Duodenal mucosa (tissue), 2 donors: ENCODE measurements around the gene C12orf50.
A peak's percentile ranks its signal among the peaks of the same experiment; 100 is the strongest.
"Not testable (repeated sequence)": the region's sequence is repeated elsewhere in the genome, so short reads cannot be mapped to it uniquely, and the experiment has no call there.

ENCODE experiments used
- H3K27ac ChIP-seq: one replicate; pipeline ENCODE4 v1.7.0; 2013; ENCODE audit warnings: low read depth, low read length
- H3K27me3 ChIP-seq, 2 donors: one replicate each; pipeline ENCODE4 v1.7.0; 2013; ENCODE audit warnings: low read length in 2 of 2, control low read depth in 1 of 2; ENCODE audit not compliant: insufficient read depth in 2 of 2, control insufficient read depth in 1 of 2
- H3K36me3 ChIP-seq, 2 donors: one replicate each; pipeline ENCODE4 v1.7.0; 2013; ENCODE audit warnings: low read length in 2 of 2, control low read depth in 1 of 2; ENCODE audit not compliant: insufficient read depth in 2 of 2, control insufficient read depth in 1 of 2
- H3K4me1 ChIP-seq, 2 donors: one replicate each; pipeline ENCODE4 v1.7.0; 2013; ENCODE audit warnings: low read length in 2 of 2, control low read depth in 1 of 2; ENCODE audit not compliant: insufficient read depth in 2 of 2, control insufficient read depth in 1 of 2
- H3K4me3 ChIP-seq, 2 donors: one replicate each; pipeline ENCODE4 v1.7.0; 2013; ENCODE audit warnings: low read length in 2 of 2, low read depth in 1 of 2
- H3K9ac ChIP-seq, 2 donors: one replicate each; pipeline ENCODE4 v1.7.0; 2013; ENCODE audit warnings: low read length in 2 of 2, low read depth in 1 of 2
- H3K9me3 ChIP-seq, 2 donors: one replicate each; pipeline ENCODE4 v1.7.0; 2013; ENCODE audit warnings: low read length in 2 of 2, control low read depth in 1 of 2; ENCODE audit not compliant: control insufficient read depth in 1 of 2

The C12orf50 gene

GRCh38 chr12:88036353-88036965 is 7.3 kb upstream of the C12orf50 start:
- H3K9me3 ChIP-seq, result no peaks in the 10 kb centered on the region
- no peak overlapping the region for H3K27ac ChIP-seq
- peak overlapping the region in 1 of 2 donors; percentile 90 for H3K9ac ChIP-seq
- peak overlapping the region; percentile 70 to 98 for H3K4me3 ChIP-seq
- no peaks in the 10 kb centered on the region for H3K36me3 ChIP-seq
- H3K27me3 ChIP-seq, result no peaks in the 10 kb centered on the region
- peaks cover 13 to 14% of the 10 kb centered on the region in 2 donors for H3K4me1 ChIP-seq

GRCh38 chr12:88035907-88036289 is 6.7 kb upstream of the C12orf50 start:
- Histone ChIP-seq H3K9me3 (no peaks in the 10 kb centered on the region), H3K36me3 (no peaks in the 10 kb centered on the region), H3K27ac (no peak overlapping the region), H3K4me1 (peaks cover 13 to 14% of the 10 kb centered on the region in 2 donors), H3K4me3 (peak overlapping the region; percentile 70 to 98), H3K9ac (peak overlapping the region; percentile 77 to 90), H3K27me3 (no peaks in the 10 kb centered on the region)

GRCh38 chr12:88035271-88035906 is 6.2 kb upstream of the C12orf50 start:
- H3K9me3 ChIP-seq, result no peaks in the 10 kb centered on the region
- H3K27ac ChIP-seq, result no peak overlapping the region
- peak overlapping the region; percentile 70 to 98 for H3K4me3 ChIP-seq
- H3K36me3 ChIP-seq, result no peaks in the 10 kb centered on the region
- peaks cover 13 to 14% of the 10 kb centered on the region in 2 donors for H3K4me1 ChIP-seq
- H3K27me3 ChIP-seq, result no peaks in the 10 kb centered on the region
- peak overlapping the region; percentile 77 to 90 for H3K9ac ChIP-seq

- not testable (repeated sequence) for H3K27me3 ChIP-seq, H3K4me3 ChIP-seq, H3K9ac ChIP-seq, H3K36me3 ChIP-seq, H3K4me1 ChIP-seq, H3K27ac ChIP-seq, H3K9me3 ChIP-seq
Observed at GRCh38 chr12:88031161-88031560, 2.0 kb upstream of the C12orf50 start.

GRCh38 chr12:88026196-88026595 is 3.0 kb downstream of the C12orf50 start:
- Histone ChIP-seq H3K9me3 (no peaks in the 10 kb centered on the region), H3K27me3 (no peaks in the 10 kb centered on the region), H3K36me3 (no peaks in the 10 kb centered on the region), H3K27ac (no peak overlapping the region), H3K4me3 (no peak overlapping the region), H3K4me1 (no peaks in the 10 kb centered on the region), H3K9ac (no peak overlapping the region)

- peaks cover 4 to 10% of the 10 kb centered on the region in 2 donors for H3K9me3 ChIP-seq
- no peaks in the 10 kb centered on the region for H3K36me3 ChIP-seq
- H3K27ac ChIP-seq, result no peak overlapping the region
- no peak overlapping the region for H3K9ac ChIP-seq
- H3K4me3 ChIP-seq, result no peak overlapping the region
- no peaks in the 10 kb centered on the region for H3K4me1 ChIP-seq
- H3K27me3 ChIP-seq, result no peaks in the 10 kb centered on the region
Observed at GRCh38 chr12:88017964-88018363, 11.2 kb downstream of the C12orf50 start.

- Histone ChIP-seq H3K4me1 (no peaks in the 10 kb centered on the region), H3K27me3 (no peaks in the 10 kb centered on the region)
Observed at GRCh38 chr12:88015825-88016224, 13.4 kb downstream of the C12orf50 start.

GRCh38 chr12:88011755-88012154 is 17.4 kb downstream of the C12orf50 start:
- H3K9ac ChIP-seq, result no peak overlapping the region
- H3K4me1 ChIP-seq, result no peaks in the 10 kb centered on the region
- peaks cover 0 to under 1% of the 10 kb centered on the region in 2 donors for H3K9me3 ChIP-seq
- no peaks in the 10 kb centered on the region for H3K36me3 ChIP-seq
- H3K27ac ChIP-seq, result no peak overlapping the region
- no peaks in the 10 kb centered on the region for H3K27me3 ChIP-seq
- H3K4me3 ChIP-seq, result no peak overlapping the region

More at GRCh38 chr12:88015825-88016224, 13.4 kb downstream of the C12orf50 start:
- H3K9ac ChIP-seq, result no peak overlapping the region
- H3K9me3 ChIP-seq, result peaks cover 4 to 10% of the 10 kb centered on the region in 2 donors
- no peak overlapping the region for H3K4me3 ChIP-seq
- H3K27ac ChIP-seq, result no peak overlapping the region
- H3K36me3 ChIP-seq, result no peaks in the 10 kb centered on the region

- no peak overlapping the region for H3K27ac ChIP-seq
- no peaks in the 10 kb centered on the region for H3K9me3 ChIP-seq
- H3K4me1 ChIP-seq, result no peaks in the 10 kb centered on the region
- H3K27me3 ChIP-seq, result no peaks in the 10 kb centered on the region
- no peaks in the 10 kb centered on the region for H3K36me3 ChIP-seq
- no peak overlapping the region for H3K9ac ChIP-seq
- H3K4me3 ChIP-seq, result no peak overlapping the region
Observed at GRCh38 chr12:88006351-88006750, 22.9 kb downstream of the C12orf50 start.

GRCh38 chr12:88001327-88001726 is 27.9 kb downstream of the C12orf50 start:
- Histone ChIP-seq H3K27ac (no peak overlapping the region), H3K9me3 (no peaks in the 10 kb centered on the region), H3K36me3 (no peaks in the 10 kb centered on the region), H3K27me3 (no peaks in the 10 kb centered on the region), H3K4me3 (no peak overlapping the region), H3K4me1 (no peaks in the 10 kb centered on the region), H3K9ac (no peak overlapping the region)
